IPS DF 4.7 (cell line): Measurements from ENCODE around the gene DIO3.

Experiments
- DNase-seq: peaks from one replicate; pipeline ENCODE4 v3.0.0-alpha.2; 2013; ENCODE audit warnings: low spot score; ENCODE audit errors: extremely low read depth

Gene DIO3

GRCh38 chr14:101582294-101582693, 21.0 kb downstream of the DIO3 start:
- DNase-seq: no peak

- DNase-seq: no peak
These were observed 21.9 kb downstream of the DIO3 start for GRCh38 chr14:101583006-101583714.

GRCh38 chr14:101583715-101584054, 22.4 kb downstream of the DIO3 start:
- no peak for DNase-seq

- DNase-seq: no peak
These were observed 23.0 kb downstream of the DIO3 start for GRCh38 chr14:101584055-101584859.

GRCh38 chr14:101585211-101585610, 23.9 kb downstream of the DIO3 start:
- DNase-seq: no peak

GRCh38 chr14:101586531-101587430, 25.5 kb downstream of the DIO3 start:
- no peak for DNase-seq

- DNase-seq: no peak
These were observed 26.2 kb downstream of the DIO3 start for GRCh38 chr14:101587441-101587911.

- DNase-seq: no peak
These were observed 27.1 kb downstream of the DIO3 start for GRCh38 chr14:101588286-101588975.

- no peak for DNase-seq
These were observed 27.7 kb downstream of the DIO3 start for GRCh38 chr14:101588990-101589389.

GRCh38 chr14:101589486-101590015, 28.3 kb downstream of the DIO3 start:
- DNase-seq: no peak

GRCh38 chr14:101590062-101590461, 28.8 kb downstream of the DIO3 start:
- no peak for DNase-seq

- no peak for DNase-seq
These were observed 29.3 kb downstream of the DIO3 start for GRCh38 chr14:101590616-101591015.

GRCh38 chr14:101591121-101591520, 29.8 kb downstream of the DIO3 start:
- DNase-seq: no peak

GRCh38 chr14:101591582-101591981, 30.3 kb downstream of the DIO3 start:
- no peak for DNase-seq

GRCh38 chr14:101593411-101594238, 32.3 kb downstream of the DIO3 start:
- no peak for DNase-seq

GRCh38 chr14:101594511-101595148, 33.3 kb downstream of the DIO3 start:
- no peak for DNase-seq

GRCh38 chr14:101595349-101595748, 34.1 kb downstream of the DIO3 start:
- DNase-seq: no peak

GRCh38 chr14:101595887-101596721, 34.8 kb downstream of the DIO3 start:
- DNase-seq: no peak

- DNase-seq: no peak
These were observed 35.4 kb downstream of the DIO3 start for GRCh38 chr14:101596742-101597141.
